Measurements from ENCODE around the gene TMC6.

DNA sequence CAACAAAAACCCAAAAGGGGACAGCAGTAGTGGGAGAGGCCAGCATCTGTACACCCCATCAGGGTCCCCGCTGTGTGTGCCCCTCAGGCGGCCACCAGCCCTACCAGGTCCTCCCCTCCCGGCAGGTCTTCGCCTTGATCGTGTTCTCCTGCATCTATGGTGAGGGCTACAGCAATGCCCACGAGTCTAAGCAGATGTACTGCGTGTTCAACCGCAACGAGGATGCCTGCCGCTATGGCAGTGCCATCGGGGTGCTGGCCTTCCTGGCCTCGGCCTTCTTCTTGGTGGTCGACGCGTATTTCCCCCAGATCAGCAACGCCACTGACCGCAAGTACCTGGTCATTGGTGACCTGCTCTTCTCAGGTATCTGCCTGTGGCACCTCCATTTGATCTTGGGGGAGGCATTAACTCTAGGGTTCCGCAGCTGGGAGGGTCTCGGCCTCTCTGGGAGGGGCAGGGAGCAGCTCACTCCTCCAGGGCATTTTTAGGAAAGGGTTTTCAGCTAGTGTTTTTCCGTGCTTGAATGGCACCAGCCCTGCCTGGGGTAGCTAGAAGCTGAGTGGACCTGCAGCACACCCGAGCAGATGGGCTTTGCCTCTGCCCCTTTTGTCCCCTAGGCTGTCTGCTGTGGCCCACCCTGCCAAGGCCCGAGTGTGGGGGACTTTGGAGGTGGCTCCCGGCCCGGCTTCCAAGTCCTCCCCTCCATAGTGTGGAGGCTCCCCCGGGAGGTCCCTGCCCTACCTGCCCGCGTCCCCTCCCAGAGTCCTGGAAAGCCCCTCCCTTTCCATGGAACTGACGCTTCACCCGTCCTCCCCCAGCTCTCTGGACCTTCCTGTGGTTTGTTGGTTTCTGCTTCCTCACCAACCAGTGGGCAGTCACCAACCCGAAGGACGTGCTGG lies 42.4 kb upstream of the TMC6 start:
- TF ChIP-seq, protein P1, sequence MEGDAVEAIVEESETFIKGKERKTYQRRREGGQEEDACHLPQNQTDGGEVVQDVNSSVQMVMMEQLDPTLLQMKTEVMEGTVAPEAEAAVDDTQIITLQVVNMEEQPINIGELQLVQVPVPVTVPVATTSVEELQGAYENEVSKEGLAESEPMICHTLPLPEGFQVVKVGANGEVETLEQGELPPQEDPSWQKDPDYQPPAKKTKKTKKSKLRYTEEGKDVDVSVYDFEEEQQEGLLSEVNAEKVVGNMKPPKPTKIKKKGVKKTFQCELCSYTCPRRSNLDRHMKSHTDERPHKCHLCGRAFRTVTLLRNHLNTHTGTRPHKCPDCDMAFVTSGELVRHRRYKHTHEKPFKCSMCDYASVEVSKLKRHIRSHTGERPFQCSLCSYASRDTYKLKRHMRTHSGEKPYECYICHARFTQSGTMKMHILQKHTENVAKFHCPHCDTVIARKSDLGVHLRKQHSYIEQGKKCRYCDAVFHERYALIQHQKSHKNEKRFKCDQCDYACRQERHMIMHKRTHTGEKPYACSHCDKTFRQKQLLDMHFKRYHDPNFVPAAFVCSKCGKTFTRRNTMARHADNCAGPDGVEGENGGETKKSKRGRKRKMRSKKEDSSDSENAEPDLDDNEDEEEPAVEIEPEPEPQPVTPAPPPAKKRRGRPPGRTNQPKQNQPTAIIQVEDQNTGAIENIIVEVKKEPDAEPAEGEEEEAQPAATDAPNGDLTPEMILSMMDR (IDR thresholded peaks at IDR 0.05): no peak
- no peak for TF ChIP-seq POLR2AphosphoS5 (IDR thresholded peaks at IDR 0.05)
- TF ChIP-seq EP300 (IDR thresholded peaks at IDR 0.05): no peak

Measured in sigmoid colon (tissue), 4 donors.